Tibial artery (tissue), 4 donors: ENCODE data around the gene SLC22A1.

Source experiments
- DNase-seq, 2 donors: peaks; one replicate each; pipeline ENCODE4 v3.0.0-alpha.2; 2019
- H3K27ac ChIP-seq, 2 donors: fragments of 200-600 bp; sonication (generic) in 1 of 2; 1 replicate in 1 of 2; 2 replicates in 1 of 2; pipeline ENCODE4 v1.5.1; 2018 to 2019; ENCODE audit warnings: mild to moderate bottlenecking in 1 of 2
- H3K27me3 ChIP-seq, 2 donors: fragments of 200-600 bp; sonication (generic) in 1 of 2; one replicate each; pipeline versions ENCODE4 v1.5.1 to v1.6.0; 2016 to 2019
- H3K36me3 ChIP-seq, 3 donors: fragments of 200-600 bp; sonication (generic) in 2 of 3; one replicate each; pipeline ENCODE4 v1.5.1; 2016 to 2019; ENCODE audit warnings: mild to moderate bottlenecking in 2 of 3
- H3K4me1 ChIP-seq, 4 donors: fragments of 200-600 bp; sonication (generic) in 2 of 4; 1 replicate in 3 of 4; 2 replicates in 1 of 4; pipeline ENCODE4 v1.5.1; 2016 to 2019
- H3K4me3 ChIP-seq, 2 donors: fragments of 200-600 bp; sonication (generic) in 1 of 2; 1 replicate in 1 of 2; 2 replicates in 1 of 2; pipeline ENCODE4 v1.5.1; 2018 to 2019; ENCODE audit warnings: mild to moderate bottlenecking in 2 of 2
- H3K9me3 ChIP-seq, 3 donors: fragments of 200-600 bp; sonication (generic) in 1 of 3; one replicate each; pipeline ENCODE4 v1.5.1; 2016 to 2019
- intact Hi-C: fragments of 100-400 bp; cut with DNase I; formaldehyde crosslinking; loops from one replicate; pipeline ENCODE4 v1.15.0; 2023; ENCODE audit warnings: low total_unique reads
- TF ChIP-seq, protein P1 (sequence below), 2 experiments: fragments of 200-600 bp in 1 of 2; fragments of 450-650 bp in 1 of 2; IDR thresholded peaks; one replicate each; pipeline ENCODE4 v1.5.1; 2017 to 2019; ENCODE audit warnings: antibody characterized with exemption in 2 of 2, mild to moderate bottlenecking in 1 of 2, moderate library complexity in 1 of 2

SLC22A1 gene

DNA sequence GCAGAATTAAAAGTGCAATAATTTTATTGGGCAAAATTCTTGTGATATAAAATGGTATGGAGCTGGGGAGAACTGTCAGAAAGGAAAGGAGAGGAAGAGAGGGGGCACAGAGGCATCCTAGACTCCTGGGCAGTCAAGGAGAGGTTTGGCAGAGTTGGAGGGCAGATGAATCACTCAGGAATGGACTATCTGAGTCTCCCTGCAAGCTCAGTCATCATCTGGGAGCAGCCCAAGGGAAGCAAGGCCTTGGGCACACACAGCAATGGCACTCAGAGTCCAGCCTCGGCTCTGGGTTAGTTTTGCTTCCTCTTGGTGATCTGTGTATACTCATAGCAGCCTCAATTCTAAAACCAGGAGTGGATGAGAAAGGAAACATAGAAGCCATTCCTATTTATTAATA lies 67.2 kb downstream of the SLC22A1 start:
- Histone ChIP-seq H3K4me1 (no peaks in the 10 kb centered on the region), H3K9me3 (peaks cover 0 to 9% (median 4%) of the 10 kb centered on the region in 3 donors), H3K36me3 (no peaks in the 10 kb centered on the region), H3K27me3 (no peaks in the 10 kb centered on the region), H3K4me3 (no peak overlapping the region), H3K27ac (no peak overlapping the region)
- intact Hi-C loops, result no loop called here
- no peak for DNase-seq
- TF ChIP-seq, protein P1, sequence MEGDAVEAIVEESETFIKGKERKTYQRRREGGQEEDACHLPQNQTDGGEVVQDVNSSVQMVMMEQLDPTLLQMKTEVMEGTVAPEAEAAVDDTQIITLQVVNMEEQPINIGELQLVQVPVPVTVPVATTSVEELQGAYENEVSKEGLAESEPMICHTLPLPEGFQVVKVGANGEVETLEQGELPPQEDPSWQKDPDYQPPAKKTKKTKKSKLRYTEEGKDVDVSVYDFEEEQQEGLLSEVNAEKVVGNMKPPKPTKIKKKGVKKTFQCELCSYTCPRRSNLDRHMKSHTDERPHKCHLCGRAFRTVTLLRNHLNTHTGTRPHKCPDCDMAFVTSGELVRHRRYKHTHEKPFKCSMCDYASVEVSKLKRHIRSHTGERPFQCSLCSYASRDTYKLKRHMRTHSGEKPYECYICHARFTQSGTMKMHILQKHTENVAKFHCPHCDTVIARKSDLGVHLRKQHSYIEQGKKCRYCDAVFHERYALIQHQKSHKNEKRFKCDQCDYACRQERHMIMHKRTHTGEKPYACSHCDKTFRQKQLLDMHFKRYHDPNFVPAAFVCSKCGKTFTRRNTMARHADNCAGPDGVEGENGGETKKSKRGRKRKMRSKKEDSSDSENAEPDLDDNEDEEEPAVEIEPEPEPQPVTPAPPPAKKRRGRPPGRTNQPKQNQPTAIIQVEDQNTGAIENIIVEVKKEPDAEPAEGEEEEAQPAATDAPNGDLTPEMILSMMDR (IDR thresholded peaks at IDR 0.05), result no peak

DNA sequence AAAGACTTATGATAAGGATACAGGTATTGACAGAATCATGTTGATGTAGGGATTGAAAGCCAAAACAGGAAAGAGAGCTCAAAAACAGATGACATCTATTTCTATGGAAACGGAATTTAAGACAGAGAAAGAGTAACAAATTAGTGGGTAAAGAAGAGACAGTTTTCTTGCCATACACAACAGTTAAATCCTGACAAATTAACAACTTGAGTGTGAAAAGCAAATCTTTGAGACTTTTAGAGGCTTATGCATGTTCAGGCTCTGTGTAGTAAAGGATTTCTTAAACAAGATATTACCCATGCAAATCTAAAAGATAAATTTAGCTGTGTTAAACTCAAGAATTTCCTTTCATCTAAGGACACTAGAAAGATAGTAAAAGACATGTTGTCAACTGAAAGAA lies 68.5 kb downstream of the SLC22A1 start:
- no peaks in the 10 kb centered on the region for H3K36me3 ChIP-seq
- no peak for DNase-seq
- H3K27ac ChIP-seq, result no peak overlapping the region
- no peak overlapping the region for H3K4me3 ChIP-seq
- peaks cover 0 to 19% (median 8%) of the 10 kb centered on the region in 3 donors for H3K9me3 ChIP-seq
- H3K27me3 ChIP-seq, result no peaks in the 10 kb centered on the region
- TF ChIP-seq, protein P1 (IDR thresholded peaks at IDR 0.05), result no peak
- H3K4me1 ChIP-seq, result no peaks in the 10 kb centered on the region
- intact Hi-C loops, result no loop called here

DNA sequence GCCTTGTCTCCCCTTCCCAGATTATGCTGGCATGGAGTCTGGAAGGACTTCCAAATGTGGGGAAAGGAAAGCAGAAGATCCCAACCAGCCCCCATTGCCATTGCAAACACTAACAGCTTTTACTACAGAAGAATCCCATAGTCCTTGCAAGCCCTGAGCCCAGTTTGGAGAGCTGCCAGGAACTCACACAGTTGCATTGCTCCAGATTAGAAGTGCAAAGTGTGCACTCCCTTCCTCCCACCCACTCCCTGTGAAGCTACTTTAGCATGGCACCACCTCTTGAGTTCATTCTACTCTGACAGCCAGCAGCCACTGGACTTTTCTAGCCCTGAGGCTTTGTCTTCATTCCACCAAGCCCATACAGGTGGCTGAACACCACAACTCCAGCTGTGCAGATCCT lies 69.4 kb downstream of the SLC22A1 start:
- no peaks in the 10 kb centered on the region for H3K27me3 ChIP-seq
- no peaks in the 10 kb centered on the region for H3K36me3 ChIP-seq
- H3K4me1 ChIP-seq, result no peaks in the 10 kb centered on the region
- intact Hi-C loops, result no loop called here
- DNase-seq, result no peak
- H3K27ac ChIP-seq, result no peak overlapping the region
- peaks cover 0 to 25% (median 12%) of the 10 kb centered on the region in 3 donors for H3K9me3 ChIP-seq
- TF ChIP-seq, protein P1 (IDR thresholded peaks at IDR 0.05), result no peak
- H3K4me3 ChIP-seq, result no peak overlapping the region

DNA sequence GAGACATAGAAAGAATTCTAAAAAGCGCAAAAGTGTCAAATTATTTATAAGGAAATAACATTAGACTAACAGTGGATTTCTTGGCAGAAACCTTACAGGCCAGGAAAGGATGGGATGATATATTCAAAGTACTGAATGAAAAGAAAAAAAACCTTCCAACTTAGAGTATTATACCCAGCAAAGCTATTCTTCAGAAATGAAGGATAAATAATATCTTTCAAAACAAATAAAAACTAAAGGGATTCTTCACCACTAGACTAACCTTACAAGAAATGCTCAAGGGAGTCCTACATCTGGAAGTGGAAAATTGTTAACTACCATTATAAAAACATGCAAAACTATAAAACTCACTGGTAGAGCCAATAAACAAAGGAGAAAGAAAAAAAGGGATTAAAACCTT lies 71.2 kb downstream of the SLC22A1 start:
- intact Hi-C loops, result no loop called here
- no peak overlapping the region for H3K27ac ChIP-seq
- peaks cover 0 to 25% (median 12%) of the 10 kb centered on the region in 3 donors for H3K9me3 ChIP-seq
- H3K27me3 ChIP-seq, result no peaks in the 10 kb centered on the region
- H3K4me1 ChIP-seq, result no peaks in the 10 kb centered on the region
- TF ChIP-seq, protein P1 (IDR thresholded peaks at IDR 0.05), result no peak
- no peak for DNase-seq
- H3K36me3 ChIP-seq, result no peaks in the 10 kb centered on the region
- H3K4me3 ChIP-seq, result no peak overlapping the region

DNA sequence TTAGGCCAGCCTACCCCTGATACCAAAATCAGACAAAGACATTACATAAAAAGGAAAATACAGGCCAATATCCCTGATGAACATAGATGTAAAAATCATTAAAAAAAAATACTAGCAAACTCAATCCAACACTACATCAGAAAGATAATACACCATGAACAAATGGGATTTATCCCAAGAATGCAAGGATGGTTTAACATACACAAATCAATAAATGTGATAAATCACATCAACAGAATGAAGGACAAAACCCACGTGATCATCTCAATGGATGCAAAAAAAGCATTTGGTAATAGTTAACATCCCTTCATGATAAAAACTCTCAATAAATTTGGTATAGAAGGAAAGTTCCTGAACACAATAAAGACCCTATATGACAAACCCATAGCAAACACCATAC lies 73.2 kb downstream of the SLC22A1 start:
- Histone ChIP-seq H3K36me3 (no peaks in the 10 kb centered on the region), H3K27ac (no peak overlapping the region), H3K9me3 (peaks cover 0 to 25% (median 12%) of the 10 kb centered on the region in 3 donors), H3K4me1 (no peaks in the 10 kb centered on the region), H3K27me3 (no peaks in the 10 kb centered on the region), H3K4me3 (no peak overlapping the region)
- no peak for DNase-seq
- TF ChIP-seq, protein P1 (IDR thresholded peaks at IDR 0.05), result no peak
- intact Hi-C loops, result no loop called here

DNA sequence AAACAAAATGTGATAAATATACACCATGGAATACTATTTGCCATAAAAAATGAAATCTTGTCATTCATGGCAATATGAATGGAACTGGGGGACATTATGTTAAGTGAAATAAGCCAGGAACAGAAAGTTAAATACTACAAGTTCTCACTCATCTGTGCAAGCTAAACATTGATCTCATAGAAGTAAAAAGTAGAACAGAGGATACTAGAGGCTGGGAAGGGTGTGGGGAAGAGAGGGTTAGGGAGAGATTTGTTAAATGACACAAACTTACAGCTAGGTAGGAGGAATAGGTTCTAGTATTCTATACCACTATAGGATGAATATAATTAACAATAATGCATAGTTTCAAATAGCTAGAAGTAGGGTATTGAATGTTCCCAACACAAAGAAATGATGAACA lies 76.0 kb downstream of the SLC22A1 start:
- TF ChIP-seq, protein P1 (IDR thresholded peaks at IDR 0.05), result no peak
- no peak overlapping the region for H3K27ac ChIP-seq
- H3K4me3 ChIP-seq, result no peak overlapping the region
- no peaks in the 10 kb centered on the region for H3K27me3 ChIP-seq
- DNase-seq, result no peak
- intact Hi-C loops, result no loop called here
- no peaks in the 10 kb centered on the region for H3K36me3 ChIP-seq
- peaks cover 0 to 21% (median 8%) of the 10 kb centered on the region in 3 donors for H3K9me3 ChIP-seq
- H3K4me1 ChIP-seq, result peaks cover 0 to 23% (median 6%) of the 10 kb centered on the region in 4 donors
